ENCODE measurements around the gene ZNF32.

GRCh38 chr10:43679509-43679908, 30.8 kb upstream of the ZNF32 start:
- TF ChIP-seq CTCF (IDR thresholded peaks at IDR 0.05): no peak
- no peak for TF ChIP-seq POLR2A (IDR thresholded peaks at IDR 0.05)
